HL-60/S4 (cell line): Measurements from ENCODE around the gene FBH1.
"Not testable (repeated sequence)": the region's sequence is repeated elsewhere in the genome, so short reads cannot be mapped to it uniquely, and the experiment has no call there.

Experiments
- in situ Hi-C: fragments of 300-500 bp; cut with MboI; formaldehyde crosslinking; loops from 2 replicates; pipeline ENCODE4 v1.14.3; 2022; ENCODE audit warnings: low sequenced_read_pairs

Gene FBH1

GRCh38 chr10:5900247-5900646 lies 10.2 kb downstream of the FBH1 start:
- in situ Hi-C loops = no loop called here

DNA sequence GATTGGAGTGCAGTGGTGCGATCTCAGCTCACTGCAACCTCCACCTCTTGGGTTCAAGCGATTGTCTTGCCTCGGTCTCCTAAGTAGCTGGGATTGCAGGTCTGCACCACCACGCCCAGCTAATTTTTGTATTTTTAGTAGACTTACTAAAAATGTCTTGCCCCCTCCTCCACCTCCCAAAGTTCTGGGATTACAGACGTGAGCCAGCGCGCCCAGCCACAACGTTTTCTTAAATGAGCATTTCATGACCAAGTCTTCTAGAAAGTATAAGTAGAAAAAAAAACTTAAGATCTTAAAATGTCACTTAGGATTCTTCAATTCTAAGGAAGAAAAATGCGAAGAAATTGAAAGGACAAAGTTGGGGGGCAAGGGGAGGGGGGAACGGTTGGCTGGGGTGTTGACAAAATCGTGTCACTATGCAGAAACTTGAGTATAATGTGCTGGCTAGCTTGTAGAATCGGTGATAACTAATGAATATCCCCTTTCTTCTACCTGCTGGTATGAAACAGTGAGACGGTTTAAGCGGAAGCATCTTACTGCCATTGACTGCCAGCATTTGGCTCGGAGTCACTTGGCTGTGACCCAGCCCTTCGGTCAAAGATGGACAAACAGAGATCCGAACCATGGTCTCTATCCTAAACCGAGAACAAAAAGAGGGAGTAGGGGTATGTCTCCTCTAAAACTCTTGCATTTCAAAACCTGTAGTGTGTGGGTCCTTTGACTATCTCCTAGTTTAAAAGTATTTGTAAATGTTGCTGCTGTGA lies 12.7 kb downstream of the FBH1 start:
- in situ Hi-C loops = no loop called here

DNA sequence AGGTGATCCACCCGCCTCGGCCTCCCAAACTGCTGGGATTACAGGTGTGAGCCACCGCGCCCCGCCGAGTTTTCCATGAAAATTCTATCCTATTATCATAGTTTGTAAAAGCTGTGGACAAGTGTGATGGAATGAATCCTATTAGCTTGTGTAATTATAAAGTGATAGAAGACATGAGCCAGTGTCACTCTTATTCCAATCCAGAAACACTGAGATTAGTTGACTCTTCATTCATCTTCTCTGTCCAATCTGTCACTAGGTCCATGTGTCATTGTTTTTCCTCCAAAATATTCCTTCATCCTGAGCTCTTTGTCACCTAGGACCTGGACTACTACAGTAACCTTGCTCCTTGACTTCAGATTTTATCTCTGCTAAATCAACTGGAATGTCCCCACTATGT lies 13.5 kb downstream of the FBH1 start:
- in situ Hi-C loops = no loop called here

- in situ Hi-C loops = no loop called here
Measured at GRCh38 chr10:5904227-5904626, 14.2 kb downstream of the FBH1 start.

DNA sequence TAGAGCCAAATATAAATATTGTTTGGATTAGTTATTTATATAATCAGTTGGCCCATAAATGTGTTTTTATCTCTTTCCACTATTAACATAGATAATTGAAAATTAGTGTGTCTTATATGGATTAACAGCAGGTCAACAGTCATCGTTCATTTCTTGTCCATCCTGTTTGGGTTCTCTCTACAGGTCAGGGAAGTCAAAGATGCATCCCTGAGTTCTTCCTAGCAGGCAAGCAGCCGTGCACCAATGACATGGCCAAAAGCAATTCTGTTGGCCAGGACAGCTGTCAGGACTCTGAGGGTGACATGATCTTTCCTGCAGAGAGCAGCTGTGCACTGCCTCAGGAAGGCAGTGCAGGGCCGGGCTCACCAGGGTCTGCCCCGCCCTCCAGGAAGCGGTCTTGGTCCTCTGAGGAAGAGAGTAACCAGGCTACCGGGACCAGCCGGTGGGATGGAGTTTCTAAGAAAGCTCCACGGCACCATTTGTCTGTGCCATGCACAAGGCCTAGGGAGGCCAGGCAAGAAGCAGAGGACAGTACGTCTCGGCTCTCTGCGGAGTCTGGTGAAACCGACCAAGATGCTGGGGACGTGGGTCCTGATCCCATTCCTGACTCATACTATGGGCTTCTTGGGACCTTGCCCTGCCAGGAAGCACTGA lies 15.9 kb downstream of the FBH1 start:
- in situ Hi-C loops = no loop called here

DNA sequence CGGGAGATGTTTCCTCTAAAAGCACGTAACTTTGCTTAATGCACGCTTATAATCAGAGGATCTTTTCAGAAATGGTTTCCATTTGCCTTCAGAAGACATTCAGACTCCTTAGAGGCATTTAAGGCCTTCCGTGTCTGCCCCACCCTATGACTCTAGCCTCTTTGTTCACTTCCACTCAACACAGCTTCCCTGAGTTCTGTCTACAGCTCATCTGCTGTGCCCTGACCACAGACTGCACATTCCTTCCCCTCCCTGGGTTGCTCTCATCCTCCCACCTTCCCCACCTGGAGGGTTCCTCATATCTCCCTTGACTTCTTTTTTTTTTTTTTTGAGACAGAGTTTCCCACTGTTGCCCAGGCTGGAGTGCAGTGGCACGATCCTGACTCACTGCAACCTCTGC lies 16.6 kb downstream of the FBH1 start:
- in situ Hi-C loops = no loop called here

DNA sequence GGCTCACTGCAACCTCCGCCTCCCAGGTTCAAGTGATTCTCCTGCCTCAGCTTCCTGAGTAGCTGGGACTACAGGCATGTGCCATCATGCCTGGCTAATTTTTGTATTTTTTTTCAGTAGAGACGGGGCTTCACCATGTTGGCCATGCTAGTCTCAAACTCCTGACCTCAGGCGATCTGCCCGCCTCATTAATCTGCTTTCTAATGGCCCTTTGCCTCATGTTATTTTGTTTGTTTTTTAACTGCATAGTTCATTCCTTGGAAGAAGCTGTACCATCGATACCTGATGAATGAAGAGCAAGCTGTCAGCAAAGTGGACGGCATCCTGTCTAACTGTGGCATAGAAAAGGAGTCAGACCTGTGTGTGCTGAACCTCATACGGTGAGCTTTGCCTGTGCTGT lies 18.6 kb downstream of the FBH1 start:
- in situ Hi-C loops = not testable (repeated sequence)

DNA sequence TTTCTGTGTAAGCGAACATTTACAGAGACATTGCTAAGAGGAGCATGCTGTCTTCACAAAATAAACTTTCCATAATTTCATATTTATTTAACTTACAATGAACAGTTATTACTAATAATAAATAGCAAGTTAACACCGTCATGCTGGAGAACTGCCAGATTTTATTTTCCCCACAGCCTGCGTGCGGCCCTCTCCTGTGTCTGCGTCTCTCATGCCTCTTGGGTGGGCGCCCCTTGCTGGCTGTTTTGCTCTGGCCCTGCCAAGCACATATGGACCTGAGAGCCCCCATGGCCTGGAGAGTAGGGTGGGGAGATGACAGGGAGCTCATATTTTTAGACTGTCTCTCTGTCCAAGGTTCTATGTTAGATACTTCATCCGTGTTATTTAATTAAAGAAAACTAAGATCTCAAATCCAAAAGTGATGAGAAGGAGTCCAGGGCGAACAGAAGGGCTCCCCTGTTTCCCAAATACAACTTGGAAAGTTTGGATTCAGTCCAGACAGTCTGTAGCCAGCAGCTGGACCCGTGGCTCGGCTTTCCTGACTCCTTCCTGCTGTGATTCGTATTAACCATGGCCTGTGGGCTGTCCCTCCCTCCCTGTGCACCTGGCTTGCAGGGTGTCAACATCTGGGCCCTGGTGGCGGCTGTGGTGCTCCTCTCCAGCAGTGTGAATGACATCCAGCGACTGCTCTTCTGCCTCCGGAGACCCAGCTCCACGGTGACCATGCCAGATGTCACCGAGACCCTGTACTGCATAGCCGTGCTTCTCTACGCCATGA lies 20.5 kb downstream of the FBH1 start:
- in situ Hi-C loops = no loop called here

DNA sequence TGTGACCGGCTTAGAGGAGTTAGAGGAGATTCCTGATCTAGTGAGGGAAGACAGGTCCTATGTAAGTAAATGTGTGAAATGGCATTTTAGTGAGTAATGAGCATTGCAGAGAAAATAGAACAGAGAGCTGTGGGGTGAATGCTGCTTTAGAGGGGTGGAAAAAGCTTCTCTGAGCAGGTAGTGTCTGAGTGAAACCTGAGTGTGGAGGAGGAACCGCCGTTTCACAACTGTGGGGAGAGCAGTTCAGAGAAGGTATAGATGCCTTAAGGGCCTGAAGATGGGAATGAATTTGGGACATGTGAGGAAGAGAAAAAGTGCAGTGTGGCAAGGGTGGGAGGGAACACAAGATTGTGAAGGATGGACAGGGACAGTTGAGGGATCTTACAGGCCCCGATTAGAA lies 21.6 kb downstream of the FBH1 start:
- in situ Hi-C loops = no loop called here

DNA sequence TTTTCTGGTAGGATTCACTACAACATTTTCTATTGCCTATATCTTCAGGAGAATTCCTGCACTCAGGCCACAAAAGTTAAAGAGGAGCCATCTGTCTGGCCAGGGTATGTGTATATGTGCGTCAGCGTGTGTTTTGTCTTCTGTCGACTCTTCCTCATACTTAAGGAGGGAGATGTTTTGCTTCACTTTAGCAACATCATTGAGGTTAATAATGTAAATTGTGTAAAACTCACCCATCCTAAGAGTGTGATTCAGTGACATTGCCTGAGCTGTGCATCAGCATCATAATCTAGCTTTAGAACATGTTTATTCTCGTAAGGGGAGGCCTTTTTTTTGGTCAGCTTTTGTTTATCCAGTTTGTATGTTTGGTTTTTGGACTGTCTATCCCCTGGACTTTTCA lies 23.7 kb downstream of the FBH1 start:
- in situ Hi-C loops = no loop called here

- in situ Hi-C loops = no loop called here
Measured at GRCh38 chr10:5915451-5915850, 25.4 kb downstream of the FBH1 start.

DNA sequence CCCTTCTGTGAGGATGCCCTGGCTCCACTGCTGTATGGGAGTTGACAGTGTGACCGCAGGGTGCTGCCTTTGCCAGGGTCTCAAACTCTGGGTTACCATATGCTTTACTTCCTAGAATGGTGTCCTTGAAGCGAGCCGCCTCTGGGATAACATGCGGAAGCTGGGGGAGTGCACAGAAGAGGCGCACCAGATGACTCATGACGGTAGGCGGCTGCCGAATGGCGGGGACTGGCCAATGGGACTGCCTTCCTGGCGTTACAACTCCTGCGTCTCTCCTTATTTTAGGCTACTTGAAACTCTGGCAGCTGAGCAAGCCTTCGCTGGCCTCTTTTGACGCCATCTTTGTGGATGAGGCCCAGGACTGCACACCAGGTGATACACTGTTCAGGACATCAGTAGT lies 27.3 kb downstream of the FBH1 start:
- in situ Hi-C loops = no loop called here

GRCh38 chr10:5918763-5919162 lies 28.7 kb downstream of the FBH1 start:
- in situ Hi-C loops = no loop called here

- in situ Hi-C loops = no loop called here
Measured at GRCh38 chr10:5919568-5919967, 29.5 kb downstream of the FBH1 start.

- in situ Hi-C loops = no loop called here
Measured at GRCh38 chr10:5921746-5922145, 31.7 kb downstream of the FBH1 start.

GRCh38 chr10:5924889-5925288 lies 34.8 kb downstream of the FBH1 start:
- in situ Hi-C loops = no loop called here

GRCh38 chr10:5927306-5927705 lies 37.3 kb downstream of the FBH1 start:
- in situ Hi-C loops = no loop called here

- in situ Hi-C loops = no loop called here
Measured at GRCh38 chr10:5929442-5929841, 39.4 kb downstream of the FBH1 start.

DNA sequence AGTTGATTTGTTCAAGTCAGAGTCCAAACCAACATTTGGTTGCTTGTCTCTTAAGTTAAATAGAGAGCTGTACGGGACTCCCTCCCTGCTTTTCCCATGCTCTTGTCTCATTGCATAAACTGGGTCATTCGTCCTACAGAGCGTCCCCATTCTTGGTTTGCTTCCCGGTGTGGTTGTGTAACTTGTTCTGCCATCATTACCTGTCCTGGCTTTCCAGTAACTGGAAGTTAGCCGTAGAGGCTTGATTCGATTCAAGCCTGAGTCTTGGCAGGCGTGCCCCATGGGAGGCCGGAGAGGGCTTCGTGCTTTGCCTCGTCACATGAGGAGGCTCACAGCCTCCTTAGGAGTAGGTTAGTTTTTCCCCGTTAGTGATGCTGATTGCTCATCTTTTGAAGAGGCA lies 40.2 kb downstream of the FBH1 start:
- in situ Hi-C loops = no loop called here

DNA sequence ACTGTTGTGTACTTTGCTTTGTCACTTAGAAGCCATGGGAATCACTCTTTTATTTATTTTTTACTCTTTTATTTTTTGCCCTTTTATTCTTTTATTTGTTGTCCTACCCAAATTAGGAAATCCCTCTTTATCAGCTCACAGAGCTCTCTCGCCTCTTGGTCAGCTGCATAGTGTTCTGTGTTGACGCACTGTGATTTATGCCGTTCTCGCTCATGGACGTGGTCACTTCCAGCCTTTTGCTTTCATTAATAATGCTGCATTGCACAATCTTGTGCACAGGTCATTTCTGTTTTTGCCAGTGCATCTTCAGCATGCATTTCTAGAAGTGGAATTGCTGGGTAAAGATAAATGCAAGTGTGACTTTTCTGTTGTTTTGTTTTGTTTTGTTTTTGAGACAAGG lies 42.3 kb downstream of the FBH1 start:
- in situ Hi-C loops = no loop called here

DNA sequence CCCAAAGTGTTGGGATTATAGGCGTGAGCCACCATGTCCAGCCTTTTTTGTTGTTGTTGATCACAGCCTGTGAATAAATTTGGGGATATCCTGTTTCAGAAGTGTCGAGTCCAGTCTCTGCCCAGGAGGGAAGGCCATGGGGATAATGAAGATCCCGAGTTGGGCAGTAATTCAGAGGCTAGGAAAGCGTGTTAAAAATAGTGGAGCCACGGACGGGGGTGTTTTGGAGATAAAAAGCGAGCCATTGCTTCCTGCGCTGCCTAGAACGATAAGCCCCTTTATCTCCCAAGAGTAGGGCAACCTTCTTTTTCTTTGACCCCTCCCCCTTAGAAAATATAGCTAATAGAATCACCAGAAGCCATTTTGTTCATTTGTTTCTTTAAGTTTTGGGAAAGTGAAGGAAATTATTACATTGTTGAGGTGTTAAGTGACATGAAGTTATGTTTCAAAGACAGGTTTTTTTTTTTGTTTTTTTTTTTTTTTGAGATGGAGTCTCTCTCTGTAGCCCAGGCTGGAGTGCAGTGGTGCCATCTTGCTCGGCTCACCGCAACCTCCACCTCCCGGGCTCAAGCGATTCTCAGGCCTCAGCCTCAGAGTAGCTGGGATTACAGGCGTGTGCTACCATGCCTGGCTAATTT lies 44.0 kb downstream of the FBH1 start:
- in situ Hi-C loops = no loop called here

DNA sequence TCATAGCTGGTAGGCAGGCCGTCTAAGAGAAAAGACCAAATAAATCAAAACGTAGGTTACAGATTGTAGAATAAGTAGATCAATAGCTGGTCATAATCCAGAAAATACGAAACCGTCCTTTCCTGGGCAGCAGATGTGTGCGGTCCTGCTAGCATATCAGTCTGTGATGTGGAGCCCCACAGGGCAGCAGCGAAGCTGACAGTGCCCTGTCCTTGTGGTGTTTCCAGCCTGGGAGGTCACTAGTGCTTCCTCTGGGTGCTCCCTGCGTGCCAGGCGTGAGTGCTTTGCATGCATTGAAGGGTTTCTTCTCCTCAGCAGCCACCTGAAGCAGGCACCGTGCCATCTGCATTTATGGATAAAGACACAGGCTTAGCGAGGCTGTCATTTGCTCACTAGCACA lies 45.6 kb downstream of the FBH1 start:
- in situ Hi-C loops = no loop called here
